Measurements from ENCODE around the gene LAMTOR2.
A peak's percentile ranks its signal among the peaks of the same experiment; 100 is the strongest.

Gene LAMTOR2

DNA sequence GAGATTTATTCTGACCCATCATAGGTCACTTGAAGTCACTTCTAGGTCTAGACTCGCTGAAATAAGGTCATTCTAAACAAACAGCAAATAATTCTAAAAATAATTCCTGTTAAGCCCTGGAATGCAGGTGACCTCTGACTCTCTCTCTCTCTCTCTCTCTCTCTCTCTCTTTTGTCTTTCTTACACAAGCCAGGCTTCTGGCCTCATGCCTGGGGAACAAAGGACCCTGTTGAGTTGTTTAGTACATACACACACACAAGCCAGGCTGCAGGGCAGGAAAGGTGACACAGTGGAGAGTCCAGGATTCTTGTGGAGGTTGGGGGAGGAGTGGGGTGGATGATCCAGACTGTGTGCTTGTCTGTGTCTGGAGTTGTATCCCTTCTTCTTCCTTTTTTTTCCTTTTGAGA is 31.7 kb downstream of the LAMTOR2 start:
- Histone ChIP-seq H3K4me1 (ENCODE audit: insufficient read depth, poor library complexity, severe bottlenecking) (peaks cover 3% of the 10 kb centered on the region), H3K4me3 (ENCODE audit: severe bottlenecking) (no peak overlapping the region), H3K36me3 (ENCODE audit: low read depth) (no peaks in the 10 kb centered on the region), H3K9me3 (ENCODE audit: severe bottlenecking) (no peaks in the 10 kb centered on the region), H3K27me3 (ENCODE audit: insufficient read depth, poor library complexity, severe bottlenecking) (no peaks in the 10 kb centered on the region), H3K27ac (ENCODE audit: poor library complexity, severe bottlenecking) (no peak overlapping the region)
- DNase-seq (ENCODE audit: low spot score) (no peak), ATAC-seq (ENCODE audit: low read depth) (no peak)
- TF ChIP-seq, protein P1, sequence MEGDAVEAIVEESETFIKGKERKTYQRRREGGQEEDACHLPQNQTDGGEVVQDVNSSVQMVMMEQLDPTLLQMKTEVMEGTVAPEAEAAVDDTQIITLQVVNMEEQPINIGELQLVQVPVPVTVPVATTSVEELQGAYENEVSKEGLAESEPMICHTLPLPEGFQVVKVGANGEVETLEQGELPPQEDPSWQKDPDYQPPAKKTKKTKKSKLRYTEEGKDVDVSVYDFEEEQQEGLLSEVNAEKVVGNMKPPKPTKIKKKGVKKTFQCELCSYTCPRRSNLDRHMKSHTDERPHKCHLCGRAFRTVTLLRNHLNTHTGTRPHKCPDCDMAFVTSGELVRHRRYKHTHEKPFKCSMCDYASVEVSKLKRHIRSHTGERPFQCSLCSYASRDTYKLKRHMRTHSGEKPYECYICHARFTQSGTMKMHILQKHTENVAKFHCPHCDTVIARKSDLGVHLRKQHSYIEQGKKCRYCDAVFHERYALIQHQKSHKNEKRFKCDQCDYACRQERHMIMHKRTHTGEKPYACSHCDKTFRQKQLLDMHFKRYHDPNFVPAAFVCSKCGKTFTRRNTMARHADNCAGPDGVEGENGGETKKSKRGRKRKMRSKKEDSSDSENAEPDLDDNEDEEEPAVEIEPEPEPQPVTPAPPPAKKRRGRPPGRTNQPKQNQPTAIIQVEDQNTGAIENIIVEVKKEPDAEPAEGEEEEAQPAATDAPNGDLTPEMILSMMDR (IDR thresholded peaks at IDR 0.05; ENCODE audit: poor library complexity, severe bottlenecking), result no peak

DNA sequence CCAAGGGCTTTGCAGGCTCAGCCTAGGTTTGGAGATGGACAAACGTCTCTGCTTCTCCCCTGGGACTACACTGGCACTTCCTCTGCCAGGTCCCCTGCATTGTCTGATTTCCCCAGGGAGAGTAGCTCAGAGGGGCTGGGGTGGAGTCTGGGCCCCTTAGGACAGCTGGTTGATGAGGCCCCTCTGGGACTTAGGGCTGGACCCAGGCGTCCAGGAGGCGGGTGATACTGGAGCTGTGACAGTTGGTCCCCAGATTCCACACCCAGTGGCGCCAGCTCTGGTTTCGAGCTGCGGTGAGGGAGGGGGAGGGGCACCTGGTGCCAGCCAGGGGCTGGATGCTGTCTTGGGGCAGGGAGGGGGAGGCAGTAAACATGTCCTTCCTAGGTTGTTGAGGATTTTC is 35.1 kb downstream of the LAMTOR2 start:
- TF ChIP-seq, protein P1 (IDR thresholded peaks at IDR 0.05; ENCODE audit: poor library complexity, severe bottlenecking), result no peak
- Histone ChIP-seq H3K36me3 (ENCODE audit: low read depth) (no peaks in the 10 kb centered on the region), H3K27ac (ENCODE audit: poor library complexity, severe bottlenecking) (no peak overlapping the region), H3K9me3 (ENCODE audit: severe bottlenecking) (no peaks in the 10 kb centered on the region), H3K27me3 (ENCODE audit: insufficient read depth, poor library complexity, severe bottlenecking) (no peaks in the 10 kb centered on the region), H3K4me3 (ENCODE audit: severe bottlenecking) (no peak overlapping the region), H3K4me1 (ENCODE audit: insufficient read depth, poor library complexity, severe bottlenecking) (peaks cover 3% of the 10 kb centered on the region)
- ATAC-seq (ENCODE audit: low read depth) (no peak), DNase-seq (ENCODE audit: low spot score) (no peak)

DNA sequence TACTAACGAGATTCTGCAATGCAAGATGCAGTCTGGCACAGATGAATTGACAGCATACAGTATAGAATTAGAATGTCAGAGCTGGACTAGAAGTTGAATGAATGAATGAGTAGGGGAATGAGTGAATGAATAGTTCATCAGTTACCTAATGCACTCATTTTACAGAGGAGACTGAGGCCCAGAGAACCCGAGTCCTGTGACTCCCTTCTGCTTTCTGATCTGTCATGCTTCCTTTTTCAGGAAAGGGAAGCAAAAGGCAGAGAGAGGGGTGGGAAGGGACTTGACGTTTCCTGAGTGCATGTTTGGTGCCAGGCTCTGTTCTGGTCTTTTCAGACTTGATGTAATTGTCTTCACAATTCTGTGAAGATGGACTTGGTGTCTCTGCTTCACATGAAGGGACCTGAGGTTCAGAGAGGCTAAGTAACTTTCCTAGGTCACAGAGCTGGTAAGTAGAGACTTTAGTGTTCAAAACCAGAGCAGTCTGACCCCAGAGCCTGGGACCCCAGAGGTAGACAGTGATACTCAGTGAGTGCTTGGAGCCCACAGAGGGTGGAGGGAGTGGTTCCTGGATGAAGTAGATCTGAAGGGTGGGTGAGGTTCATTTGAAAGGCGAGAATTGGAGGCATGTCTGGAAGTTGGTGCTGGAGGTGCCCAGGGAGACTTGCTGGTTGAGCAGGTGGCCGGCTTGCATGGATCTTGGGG is 35.7 kb downstream of the LAMTOR2 start:
- no peaks in the 10 kb centered on the region for H3K36me3 ChIP-seq (ENCODE audit: low read depth)
- no peaks in the 10 kb centered on the region for H3K9me3 ChIP-seq (ENCODE audit: severe bottlenecking)
- TF ChIP-seq, protein P1 (IDR thresholded peaks at IDR 0.05; ENCODE audit: poor library complexity, severe bottlenecking), result no peak
- DNase-seq (ENCODE audit: low spot score) (no peak), ATAC-seq (ENCODE audit: low read depth) (0 out of 3 replicates have a peak, but pooled peaks have one; percentile 6)
- H3K27me3 ChIP-seq (ENCODE audit: insufficient read depth, poor library complexity, severe bottlenecking), result no peaks in the 10 kb centered on the region
- no peak overlapping the region for H3K27ac ChIP-seq (ENCODE audit: poor library complexity, severe bottlenecking)
- H3K4me3 ChIP-seq (ENCODE audit: severe bottlenecking), result no peak overlapping the region
- H3K4me1 ChIP-seq (ENCODE audit: insufficient read depth, poor library complexity, severe bottlenecking), result peaks cover 3% of the 10 kb centered on the region

DNA sequence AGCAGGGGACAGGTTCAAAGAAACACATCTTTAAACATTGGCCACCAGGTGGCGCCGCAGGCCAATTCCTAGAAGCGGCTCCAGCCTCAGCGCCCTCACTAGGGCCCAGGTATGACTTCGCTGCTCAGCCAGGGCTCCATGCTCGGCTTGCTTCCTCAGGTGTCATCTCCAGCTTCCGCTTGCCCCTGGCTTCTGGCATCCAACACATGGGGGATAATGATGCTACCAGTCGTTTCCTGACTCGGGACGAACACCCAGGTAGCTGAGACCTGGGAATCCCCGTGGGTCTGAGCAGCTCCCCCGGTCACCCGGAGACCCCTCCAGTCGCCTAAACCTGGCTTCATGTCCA is 36.2 kb downstream of the LAMTOR2 start:
- Histone ChIP-seq H3K36me3 (ENCODE audit: low read depth) (no peaks in the 10 kb centered on the region), H3K4me1 (ENCODE audit: insufficient read depth, poor library complexity, severe bottlenecking) (peaks cover 4% of the 10 kb centered on the region), H3K4me3 (ENCODE audit: severe bottlenecking) (no peak overlapping the region), H3K27ac (ENCODE audit: poor library complexity, severe bottlenecking) (peak overlapping the region; percentile 15), H3K9me3 (ENCODE audit: severe bottlenecking) (no peaks in the 10 kb centered on the region), H3K27me3 (ENCODE audit: insufficient read depth, poor library complexity, severe bottlenecking) (no peaks in the 10 kb centered on the region)
- DNase-seq (ENCODE audit: low spot score) (peak; percentile 86), ATAC-seq (ENCODE audit: low read depth) (peak; percentile 94)
- TF ChIP-seq, protein P1 (IDR thresholded peaks at IDR 0.05; ENCODE audit: poor library complexity, severe bottlenecking), result peak; percentile 90

DNA sequence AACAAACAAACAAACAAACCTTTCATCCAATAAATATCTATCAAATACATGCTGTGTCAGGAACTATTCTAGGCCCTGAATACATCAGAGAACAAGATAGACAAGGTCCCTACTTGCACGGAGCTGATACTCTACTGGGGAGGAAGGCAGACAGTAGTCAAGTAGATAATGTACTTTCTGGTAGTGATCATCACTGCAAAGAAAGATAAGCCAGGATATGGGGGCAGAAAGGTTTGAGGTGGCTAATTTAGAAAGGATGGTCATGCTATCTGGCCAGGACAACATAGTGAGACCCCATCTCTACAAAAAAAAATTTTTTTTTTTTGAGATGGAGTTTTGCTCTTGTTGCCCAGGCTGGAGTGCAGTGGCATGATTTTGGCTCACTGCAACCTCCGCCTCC is 37.0 kb downstream of the LAMTOR2 start:
- Histone ChIP-seq H3K9me3 (ENCODE audit: severe bottlenecking) (no peaks in the 10 kb centered on the region), H3K4me3 (ENCODE audit: severe bottlenecking) (no peak overlapping the region), H3K4me1 (ENCODE audit: insufficient read depth, poor library complexity, severe bottlenecking) (peaks cover 12% of the 10 kb centered on the region), H3K36me3 (ENCODE audit: low read depth) (no peaks in the 10 kb centered on the region), H3K27me3 (ENCODE audit: insufficient read depth, poor library complexity, severe bottlenecking) (no peaks in the 10 kb centered on the region), H3K27ac (ENCODE audit: poor library complexity, severe bottlenecking) (no peak overlapping the region)
- no peak for DNase-seq (ENCODE audit: low spot score)
- TF ChIP-seq, protein P1 (IDR thresholded peaks at IDR 0.05; ENCODE audit: poor library complexity, severe bottlenecking), result no peak
- no peak for ATAC-seq (ENCODE audit: low read depth)

All from RWPE2 (cell line).